GM18907 (cell line): Measurements from ENCODE around the gene KDM4C.
"Not testable (repeated sequence)": the region's sequence is repeated elsewhere in the genome, so short reads cannot be mapped to it uniquely, and the experiment has no call there.

Experiments
- ATAC-seq: cut with Tn5 transposase; IDR thresholded peaks from one replicate; pipeline ENCODE4 v1.9.1; 2021; ENCODE audit warnings: mild to moderate bottlenecking, moderate library complexity; ENCODE audit not compliant: unreplicated experiment

Gene KDM4C

DNA sequence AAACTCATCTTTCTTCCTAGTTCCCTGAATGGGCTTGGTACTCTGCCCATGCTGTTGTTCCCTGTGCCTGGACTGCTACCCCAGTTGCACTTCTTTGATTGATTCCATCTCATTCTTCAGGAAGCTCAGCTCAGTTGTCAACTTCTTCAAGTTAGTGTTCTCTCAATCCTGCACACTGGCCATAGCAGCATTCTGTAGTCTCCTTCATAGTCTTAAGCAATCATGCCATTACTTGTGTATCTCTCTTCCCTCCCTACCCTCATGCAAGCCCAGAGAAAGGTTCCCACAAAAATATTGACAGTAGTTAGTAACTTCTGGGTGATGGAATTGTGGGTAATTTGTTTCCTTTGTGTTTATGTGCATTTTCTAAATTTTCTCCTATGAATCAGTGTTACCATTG lies 5.5 kb downstream of the KDM4C start:
- no peak for ATAC-seq

DNA sequence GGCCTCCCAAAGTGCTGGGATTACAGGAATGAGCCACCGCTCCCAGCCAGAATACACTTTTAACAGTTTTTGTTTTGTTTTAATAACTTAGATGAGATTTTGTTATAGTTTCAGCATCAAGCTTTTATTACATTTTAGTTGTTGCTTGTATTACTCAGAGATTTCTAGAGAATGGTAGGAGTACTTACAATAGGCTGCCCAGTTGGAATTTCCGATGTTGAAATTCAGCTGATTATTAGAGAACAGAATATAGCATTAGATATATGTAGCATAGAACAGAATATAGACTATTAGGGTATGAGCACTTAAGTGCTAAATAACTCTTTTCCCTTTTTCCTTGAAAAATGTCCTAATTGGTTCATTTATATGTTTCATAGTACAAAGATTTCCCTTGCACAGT lies 6.2 kb downstream of the KDM4C start:
- ATAC-seq = no peak

DNA sequence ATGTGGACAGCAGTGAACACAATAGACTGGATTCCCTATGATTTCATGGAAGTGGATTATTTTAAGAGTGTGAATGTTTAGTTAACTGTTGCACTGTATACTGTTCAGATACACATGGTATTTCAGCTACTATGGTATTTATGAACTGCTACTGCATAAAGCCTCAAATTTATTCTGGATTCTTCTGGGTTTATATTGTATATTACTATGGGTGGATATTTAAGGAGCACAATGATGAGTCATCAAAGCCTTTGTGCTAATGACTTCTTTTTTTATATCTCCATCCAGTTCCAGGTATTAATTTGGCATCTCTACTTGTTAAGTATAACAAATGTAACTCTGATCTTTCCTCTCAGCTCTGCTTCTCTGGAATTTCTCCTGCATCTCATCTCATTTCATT lies 6.8 kb downstream of the KDM4C start:
- ATAC-seq = no peak

DNA sequence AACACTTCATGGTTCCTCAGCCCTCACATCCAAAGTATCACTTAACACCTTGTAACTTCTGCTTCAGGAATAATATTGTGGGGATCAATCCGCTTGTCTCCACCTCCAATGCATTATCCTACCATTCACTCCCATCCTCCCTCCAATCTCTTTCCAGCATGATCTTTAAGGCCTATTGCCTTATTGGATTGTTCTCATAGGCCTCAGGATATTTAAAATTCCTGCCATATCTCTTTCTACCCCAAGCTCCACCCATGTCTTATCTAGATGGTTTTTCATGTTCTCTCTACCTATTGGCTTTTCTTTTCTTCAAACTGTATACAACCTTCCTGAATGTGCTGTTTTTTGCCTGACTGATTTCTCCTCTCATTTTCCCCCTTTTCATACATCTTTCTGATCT lies 7.2 kb downstream of the KDM4C start:
- ATAC-seq = no peak

DNA sequence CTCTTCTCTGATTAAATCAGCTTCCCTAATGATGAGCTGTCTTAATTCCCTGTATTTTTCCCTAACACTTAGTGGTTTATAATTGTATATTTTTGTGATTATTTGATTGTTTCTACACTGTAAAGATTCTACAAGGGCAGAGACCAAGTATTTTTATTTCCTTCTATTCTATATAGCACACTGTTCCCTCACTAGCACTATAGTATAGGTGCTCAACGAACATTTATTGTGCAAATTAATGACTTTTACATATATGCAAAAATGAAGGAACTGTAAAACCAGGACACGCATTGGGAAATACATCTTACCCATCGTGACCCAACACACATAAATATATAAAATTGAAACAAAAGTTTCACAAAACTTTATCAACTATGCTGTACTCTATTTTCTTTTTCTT lies 7.6 kb downstream of the KDM4C start:
- no peak for ATAC-seq

DNA sequence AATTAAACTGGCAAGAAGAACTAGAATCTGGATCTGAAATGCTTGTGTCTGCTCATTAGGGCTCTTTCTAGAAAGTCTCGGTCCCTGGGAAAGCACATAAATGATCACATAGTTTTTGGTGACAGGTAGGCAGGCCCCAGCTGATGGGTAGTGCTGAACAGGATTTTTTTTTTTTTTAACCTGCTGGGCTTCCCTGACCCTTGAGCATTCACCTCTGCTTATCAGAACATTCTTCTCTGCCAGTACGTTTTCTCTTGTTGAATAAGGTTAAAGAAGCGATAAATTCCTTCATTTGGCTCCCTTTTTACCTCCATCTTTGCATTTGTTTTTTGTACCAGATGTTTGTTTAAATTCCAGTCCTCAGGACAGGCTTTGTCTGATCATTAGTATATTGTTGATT lies 8.8 kb downstream of the KDM4C start:
- ATAC-seq = no peak

DNA sequence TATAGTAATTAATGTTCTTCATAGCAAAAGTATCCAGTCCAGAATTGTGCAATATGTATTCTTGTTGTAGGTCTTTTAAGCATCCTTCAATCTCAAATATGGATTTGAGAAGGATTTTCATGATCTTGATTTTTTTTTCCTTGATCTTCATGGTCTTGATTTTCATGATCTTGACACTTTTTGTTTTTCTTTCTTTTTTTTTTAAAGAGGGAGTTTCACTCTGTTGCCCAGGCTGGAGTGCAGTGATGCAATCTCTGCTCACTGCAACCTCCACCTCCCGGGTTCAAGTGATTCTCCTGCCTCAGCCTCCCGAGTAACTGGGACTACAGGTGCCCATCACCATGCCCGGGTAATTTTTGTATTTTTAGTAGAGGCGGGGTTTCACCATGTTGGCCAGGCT lies 10.8 kb downstream of the KDM4C start:
- not testable (repeated sequence) for ATAC-seq

DNA sequence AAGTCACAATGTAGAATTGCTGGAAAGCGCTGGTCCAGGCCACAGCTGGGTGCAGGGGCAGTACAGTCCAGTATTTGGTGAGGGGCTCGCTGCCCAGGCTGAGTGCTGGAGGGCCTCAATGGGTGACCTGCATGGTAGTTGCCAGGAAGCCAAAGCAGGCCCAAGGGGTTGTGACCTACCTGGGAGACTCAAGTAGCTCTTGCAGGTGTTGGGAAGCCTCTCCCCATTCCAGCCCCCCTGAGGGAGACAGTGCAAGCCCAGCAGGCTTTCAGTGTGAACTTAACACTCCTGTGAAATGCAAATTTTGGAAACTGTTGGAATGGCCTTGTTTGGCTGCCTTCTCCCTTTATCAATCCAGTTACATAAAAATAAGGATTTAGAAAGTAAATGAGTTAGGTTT lies 13.9 kb downstream of the KDM4C start:
- no peak for ATAC-seq

DNA sequence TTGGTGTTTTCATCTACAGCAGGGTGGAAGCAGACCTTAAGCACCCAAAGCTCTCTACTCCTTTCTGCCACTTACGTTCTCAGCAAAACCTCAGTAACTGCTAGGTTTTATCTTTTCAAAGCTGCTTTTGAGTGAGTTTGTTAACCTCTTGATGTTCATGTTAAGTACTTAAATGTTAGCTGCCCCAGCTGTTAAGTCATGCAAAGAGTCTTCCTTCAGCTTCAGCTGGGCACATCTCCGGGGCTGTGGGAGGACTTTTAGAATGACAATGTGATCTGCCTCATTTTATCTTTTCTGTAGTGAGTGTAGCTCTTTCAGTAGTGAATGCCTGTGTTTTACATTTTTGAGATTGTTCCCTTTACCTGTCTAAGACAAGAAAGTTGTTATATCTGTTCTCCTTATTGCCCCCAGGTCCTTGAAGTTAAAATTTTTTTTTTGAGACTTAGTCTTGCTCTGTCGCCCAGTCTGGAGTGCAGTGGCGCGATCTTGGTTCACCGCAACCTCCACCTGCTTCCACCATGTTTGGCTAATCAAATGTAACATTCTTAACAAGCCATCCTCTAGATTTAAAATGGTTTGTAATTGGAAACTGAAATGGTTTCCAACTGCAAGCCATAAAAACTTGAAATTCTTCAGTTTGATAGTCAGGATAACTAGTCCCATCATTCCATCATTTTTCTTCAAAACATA lies 19.6 kb downstream of the KDM4C start:
- peak; percentile 48 for ATAC-seq

DNA sequence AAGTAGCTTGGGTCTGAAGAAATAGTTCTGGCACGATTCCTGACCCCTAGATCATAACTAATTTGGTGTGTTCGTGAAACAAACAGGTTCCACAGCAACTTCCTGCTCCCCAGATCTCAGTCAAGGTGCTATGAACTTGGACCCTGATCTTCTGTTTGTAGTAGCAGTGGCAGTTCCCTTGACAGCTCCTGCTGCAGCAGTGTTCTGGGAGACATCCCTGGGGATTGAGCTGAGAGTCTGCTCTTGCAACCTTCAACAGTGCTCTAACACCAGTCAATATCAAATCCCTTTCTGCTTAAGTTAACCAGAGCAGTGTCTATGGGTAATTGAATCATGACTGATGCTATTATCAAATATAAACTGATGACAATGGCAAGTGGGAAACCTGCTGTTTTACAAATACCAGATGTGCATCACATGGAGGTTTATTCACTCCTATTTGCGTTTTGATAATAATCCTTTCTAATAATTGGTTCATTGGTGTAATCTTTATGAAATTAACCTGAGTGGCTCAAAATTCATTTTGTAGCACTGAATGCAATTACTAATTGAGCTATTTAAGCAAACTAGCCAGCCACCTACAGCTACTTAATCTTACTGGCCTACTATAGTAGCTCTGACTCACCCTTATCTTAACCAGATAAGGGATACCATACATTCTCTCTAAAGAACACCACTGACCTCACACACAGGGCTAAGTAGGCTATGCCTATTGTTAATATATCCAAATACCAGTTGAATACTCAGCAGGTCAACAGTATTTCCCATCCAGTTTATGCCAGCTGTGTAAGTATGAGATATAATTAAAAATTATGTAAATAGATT lies 21.9 kb downstream of the KDM4C start:
- no peak for ATAC-seq

DNA sequence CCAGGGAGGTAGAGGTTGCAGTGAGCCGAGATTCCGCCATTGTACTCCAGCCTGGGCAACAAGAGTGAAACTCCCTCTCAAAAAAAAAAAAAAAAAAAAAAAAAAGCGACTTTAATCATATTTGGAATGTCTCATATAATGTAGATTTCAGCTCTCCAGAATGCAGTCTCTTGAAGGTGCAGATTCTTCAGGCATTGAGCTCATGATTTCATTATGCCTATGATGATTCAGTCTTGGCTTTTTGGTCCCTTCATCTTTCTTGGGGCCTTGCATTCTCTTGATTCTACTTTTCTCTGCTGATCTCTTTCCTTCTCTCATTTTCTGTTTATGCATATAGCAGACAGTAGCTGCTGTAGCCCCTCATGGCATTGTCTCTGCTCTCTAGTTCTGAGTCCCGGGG lies 22.9 kb downstream of the KDM4C start:
- ATAC-seq = no peak

DNA sequence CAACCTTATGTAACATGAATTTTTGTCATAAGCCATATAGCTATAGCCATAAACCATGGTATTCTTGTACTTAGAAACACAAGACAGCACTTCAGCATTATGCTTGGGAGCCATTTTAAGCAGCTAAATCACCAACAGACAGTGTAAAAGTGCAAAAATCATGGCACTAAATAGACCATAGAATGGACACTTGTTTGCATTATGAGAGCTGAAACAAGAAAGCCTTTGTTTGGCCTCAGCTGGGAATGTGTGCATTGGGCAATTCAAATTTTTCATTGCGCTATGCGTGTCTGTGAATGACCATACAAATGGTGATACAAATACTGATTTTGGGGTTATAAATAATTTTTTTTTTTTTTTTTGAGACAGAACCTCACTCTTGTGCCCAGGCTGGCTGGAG lies 23.7 kb downstream of the KDM4C start:
- no peak for ATAC-seq

DNA sequence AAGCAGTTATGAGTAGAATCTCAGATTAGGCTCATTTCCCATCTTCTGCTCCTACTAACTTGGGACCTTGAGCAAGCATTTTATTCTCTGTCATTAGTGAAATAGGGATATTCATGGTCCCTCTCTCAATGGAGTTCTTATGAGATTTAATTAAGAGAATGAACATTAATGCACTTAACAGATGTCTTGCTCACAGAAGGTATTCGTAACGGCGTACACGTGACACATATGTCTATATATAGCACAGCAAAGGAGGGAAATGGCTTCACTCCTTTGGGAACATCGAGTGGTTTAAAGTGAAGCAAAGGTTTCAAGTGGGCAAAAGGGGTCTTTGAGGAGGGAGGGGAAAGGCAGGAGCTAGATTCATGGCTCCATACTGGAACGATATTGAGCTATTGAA lies 24.6 kb downstream of the KDM4C start:
- no peak for ATAC-seq

DNA sequence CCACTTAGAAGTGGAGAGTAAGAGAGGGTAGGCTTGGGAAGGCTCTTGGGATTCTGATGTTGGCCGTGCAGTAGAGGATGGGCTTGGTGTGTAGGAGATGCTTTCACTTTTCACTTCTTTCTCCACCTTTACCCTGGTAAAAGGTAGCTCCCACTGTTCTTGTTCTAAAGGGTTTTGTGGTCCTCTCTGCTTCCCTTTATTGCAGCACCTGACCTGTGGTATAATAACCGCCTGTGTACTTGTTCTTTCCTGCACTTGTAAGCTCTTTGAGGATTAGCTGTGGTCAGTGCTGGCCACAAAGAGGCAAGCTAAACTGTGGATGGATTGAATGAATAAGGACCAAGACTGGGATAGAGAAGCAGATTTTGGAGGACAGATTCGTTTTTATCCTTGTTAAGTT lies 25.2 kb downstream of the KDM4C start:
- ATAC-seq = peak; percentile 32

DNA sequence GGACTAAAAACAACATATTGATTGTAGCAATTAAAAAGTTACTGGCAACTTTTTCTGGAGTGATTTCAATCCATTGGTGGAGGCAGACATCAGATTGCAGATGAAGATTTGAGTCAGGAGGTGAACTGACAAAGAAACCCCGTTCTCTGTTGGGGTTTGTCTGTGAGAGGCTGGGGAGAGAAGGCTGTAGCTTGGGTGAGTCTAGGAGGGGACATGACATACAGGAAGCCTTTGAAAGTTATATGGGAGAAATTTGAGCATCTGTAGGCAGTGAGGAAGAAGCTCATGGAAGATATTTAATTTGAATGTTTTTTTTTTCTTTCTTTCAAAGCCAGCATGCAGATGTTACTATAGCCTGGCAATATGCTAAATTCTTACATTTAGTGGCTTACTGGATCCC lies 26.0 kb downstream of the KDM4C start:
- ATAC-seq = no peak

DNA sequence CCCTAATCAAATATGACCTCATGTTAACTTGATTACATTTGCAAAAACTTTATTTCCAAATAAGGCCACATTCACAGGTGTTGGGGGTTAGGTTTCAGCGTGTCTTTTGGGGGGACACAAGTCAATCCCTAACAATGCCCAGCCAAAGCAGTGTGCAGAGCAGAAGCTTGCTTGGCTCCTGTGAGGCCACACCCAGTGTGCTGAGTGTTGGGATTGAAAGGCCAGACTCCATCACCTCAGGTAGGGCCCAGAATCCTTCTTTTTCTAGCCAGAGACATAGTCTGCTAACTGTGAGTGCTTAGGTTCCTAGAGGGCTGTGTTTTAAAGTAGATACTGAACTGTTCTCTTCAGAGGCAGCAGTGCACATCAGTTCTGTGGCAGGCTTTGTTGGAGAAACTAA lies 27.9 kb downstream of the KDM4C start:
- ATAC-seq = no peak

DNA sequence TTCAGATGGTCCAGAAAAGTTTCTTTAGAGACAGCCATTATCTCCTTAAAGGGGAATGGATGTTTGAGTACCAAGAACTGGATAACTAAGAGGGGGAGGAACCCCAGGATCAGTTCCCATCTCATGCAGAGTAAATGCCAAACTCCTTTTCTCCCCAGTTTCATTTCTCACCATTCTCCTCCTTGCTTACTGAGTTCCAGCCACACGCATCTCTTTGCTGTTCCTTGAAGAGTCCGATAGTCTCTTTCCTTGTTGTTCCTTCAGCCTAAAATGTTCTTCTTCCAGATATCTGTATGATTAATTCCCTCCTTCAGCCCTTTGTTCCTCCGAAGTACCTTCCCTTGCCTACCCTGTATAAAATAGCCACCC lies 30.0 kb downstream of the KDM4C start:
- no peak for ATAC-seq

DNA sequence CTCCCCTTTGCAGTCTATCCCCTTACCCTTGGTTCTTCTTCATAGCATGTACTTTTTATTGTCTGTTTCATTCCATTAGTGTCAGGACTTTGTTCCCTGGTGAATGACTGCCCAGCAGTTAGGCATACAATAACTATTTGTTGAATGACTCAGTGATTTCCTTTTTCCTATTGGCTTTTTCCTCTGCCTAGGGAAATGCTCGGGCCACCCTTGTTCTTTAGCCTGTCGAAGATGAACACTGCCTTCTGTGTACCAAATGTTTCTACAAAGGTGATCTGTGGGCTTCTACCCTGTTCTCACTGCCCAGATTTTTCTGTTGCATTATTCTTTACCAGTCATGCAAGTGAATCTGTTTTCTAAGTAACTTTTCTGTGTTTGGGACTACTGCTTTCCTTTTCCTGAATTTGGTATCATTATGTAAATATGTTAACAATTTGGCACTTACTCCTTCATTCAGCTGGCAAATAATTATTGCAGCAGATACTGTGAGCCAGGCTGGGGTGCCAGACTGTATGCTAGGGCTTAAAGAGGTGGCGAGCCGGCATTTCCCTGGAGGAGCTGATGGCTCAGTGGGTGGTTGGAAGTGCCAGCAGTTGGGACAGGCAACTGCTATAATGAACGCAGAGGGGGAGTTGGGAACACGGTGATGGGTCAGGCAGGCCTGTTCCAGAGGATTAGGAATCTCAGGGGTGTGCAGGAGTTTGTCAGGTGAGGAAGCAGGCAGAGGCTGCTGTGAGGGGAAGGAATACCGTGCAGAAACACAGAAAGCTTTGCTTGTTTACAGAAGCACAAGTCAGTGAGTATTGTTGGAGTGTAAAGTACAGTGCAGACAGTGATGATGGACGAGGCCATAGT lies 30.6 kb downstream of the KDM4C start:
- no peak for ATAC-seq

DNA sequence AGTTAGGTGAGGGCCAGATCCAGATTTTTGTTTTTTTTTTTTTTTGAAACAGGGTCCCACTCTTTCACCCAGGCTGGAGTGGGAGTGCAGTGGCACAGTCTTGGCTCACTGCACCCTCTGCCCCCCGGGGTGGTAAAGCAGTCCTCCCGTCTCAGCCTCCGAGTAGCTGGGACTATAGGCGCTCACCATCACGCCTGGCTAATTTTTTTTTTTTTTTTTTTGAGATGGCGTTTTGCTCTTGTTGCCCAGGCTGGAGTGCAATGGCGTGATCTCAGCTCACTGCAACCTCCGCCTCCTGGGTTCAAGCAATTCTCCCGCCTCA lies 31.2 kb downstream of the KDM4C start:
- ATAC-seq = not testable (repeated sequence)

DNA sequence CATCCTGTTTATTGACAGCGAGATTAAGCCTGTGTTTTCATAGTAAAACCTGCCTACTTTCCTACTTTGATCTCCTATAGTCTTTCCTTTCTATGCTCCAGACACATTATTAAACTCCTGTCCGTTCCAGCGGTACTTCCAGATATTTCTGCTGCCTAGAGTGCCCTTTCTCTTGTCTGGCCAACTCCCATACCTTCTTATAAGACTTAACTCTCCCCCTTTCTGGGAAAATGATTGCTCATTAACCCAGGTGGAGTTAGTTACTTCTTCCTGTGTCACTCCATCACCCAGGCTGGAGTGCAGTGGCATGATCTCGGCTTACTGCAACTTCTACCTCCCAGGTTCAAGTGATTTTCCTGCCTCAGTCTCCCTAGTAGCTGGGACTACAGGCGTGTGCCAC lies 33.1 kb downstream of the KDM4C start:
- no peak for ATAC-seq

DNA sequence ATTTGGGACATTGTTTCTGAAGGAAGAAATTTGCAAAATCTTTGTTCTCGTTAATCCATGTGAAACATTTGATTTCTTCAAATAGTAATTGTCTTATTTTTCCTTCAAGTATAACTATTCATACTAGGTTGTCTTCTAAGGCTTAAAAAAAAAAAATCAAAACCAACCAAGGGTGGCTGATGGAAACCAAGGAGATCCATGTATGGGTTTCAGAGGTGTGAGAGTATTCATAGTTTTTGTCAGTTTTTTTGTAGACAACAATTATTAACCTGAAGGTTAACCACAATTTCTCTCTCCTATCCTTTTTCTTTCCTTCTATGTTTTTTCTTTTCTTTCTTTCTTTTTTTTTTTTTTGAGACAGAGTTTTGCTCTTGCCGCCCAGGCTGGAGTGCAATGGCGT lies 35.4 kb downstream of the KDM4C start:
- peak; percentile 83 for ATAC-seq

DNA sequence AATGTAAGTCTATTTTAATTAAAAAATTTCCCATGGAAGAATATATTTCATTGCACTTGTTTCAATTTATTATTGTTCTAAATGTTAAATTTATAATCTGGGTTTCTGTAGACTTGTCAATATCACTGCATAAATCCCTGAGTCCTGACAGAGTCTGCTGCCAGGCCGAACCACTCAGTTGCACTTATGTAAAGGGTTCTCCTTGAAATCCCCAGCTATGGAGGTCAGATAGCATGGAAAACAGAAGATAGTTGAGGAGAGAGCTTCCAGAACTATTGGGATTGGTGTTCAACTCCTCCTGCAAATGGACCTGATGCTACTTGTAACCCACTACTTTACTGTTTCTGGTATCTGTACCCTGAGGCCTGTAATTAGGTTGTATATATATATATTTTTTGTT lies 37.2 kb downstream of the KDM4C start:
- ATAC-seq = no peak
